H4 (cell line): ENCODE measurements around the gene ZNF30. TPM values are rescaled to one million over a fixed set of nuclear protein-coding genes. Genes with fewer than 3 reads are reported as not detected.
"Not testable (repeated sequence)": the region's sequence is repeated elsewhere in the genome, so short reads cannot be mapped to it uniquely, and the experiment has no call there.

ENCODE experiments used
- DNase-seq: peaks from one replicate; pipeline ENCODE4 v3.0.0-alpha.2; 2015; ENCODE audit warnings: low spot score
- total RNA-seq: library from RNA; depleted of rRNA; stranded (reverse); fragments of >200 nt; shearing (Covaris generic); gene quantifications from 2 replicates; pipeline ENCODE4 v1.2.3, GENCODE V29; 2014; rRNA removed

The ZNF30 gene
- total RNA-seq, 1 experiment from 2014 or later: 3.7 TPM

GRCh38 chr19:34985249-34986022, 58.7 kb downstream of the ZNF30 start:
- DNase-seq: no peak

- DNase-seq: no peak
These were observed 61.4 kb downstream of the ZNF30 start for GRCh38 chr19:34988119-34988518.

- no peak for DNase-seq
These were observed 62.6 kb downstream of the ZNF30 start for GRCh38 chr19:34989298-34989697.

DNA sequence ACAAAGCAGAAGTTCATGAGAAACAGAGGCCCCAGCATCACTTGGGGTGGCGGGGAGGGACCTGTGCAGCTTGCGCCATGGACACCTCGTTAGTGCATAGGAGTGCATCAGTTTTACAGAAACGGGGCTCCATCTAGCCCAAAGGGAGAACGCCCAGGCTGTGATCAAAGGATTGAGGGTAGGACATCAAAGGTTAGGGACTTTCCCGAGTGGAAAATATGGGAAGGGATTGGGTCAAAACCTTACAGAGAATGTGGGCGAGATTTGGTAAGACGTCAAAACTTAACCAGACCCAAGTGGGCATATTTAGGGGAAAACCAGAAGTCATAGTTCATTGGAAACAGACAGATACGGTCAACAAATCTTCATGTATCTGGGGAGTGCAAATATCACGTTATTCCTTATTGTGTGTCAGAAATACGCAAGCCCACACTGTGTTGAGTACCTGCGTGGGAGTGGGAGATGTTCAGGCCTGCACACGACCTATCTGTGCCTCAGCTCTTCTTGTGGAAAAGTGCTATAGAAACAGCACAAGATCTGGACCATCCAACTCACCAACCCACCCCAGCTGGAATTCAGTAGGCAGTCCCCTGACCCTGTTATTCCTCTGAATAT, 64.0 kb downstream of the ZNF30 start:
- DNase-seq: no peak

DNA sequence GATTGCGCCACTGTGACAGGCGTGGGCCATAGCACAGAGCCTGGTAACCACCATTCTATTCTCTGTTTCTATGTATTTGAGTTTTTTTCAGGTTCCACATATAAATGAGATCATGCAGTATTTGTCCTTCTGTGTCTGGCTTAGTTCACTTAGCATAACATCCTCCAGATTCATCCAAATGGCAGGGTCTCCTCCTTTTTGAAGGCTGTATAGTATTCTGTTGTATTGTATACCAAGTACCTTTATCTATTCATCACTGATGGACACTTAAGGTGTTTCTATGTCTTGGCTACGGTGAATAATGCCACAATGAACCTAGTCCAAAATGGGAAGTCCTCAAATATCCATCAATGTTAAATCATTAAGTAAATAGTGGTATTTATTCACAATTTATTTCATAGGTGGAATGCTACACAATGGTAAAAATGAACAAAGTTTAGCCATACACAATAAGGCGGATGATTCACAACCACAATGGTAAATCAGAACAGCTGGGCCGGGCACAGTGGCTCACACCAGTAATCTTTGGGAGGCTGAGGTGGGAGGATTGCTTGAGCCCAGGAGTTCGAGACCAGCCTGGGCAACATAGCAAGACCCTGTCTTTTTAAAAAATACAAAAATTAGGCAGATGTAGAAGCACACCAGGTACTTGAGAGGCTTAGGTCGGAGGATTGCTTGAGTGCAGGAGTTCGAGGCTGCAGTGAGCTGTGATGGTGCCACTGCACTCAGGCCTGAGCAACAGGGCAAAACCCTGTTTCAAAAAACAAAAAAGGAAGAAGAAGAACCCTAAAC, 65.0 kb downstream of the ZNF30 start:
- DNase-seq: no peak

DNA sequence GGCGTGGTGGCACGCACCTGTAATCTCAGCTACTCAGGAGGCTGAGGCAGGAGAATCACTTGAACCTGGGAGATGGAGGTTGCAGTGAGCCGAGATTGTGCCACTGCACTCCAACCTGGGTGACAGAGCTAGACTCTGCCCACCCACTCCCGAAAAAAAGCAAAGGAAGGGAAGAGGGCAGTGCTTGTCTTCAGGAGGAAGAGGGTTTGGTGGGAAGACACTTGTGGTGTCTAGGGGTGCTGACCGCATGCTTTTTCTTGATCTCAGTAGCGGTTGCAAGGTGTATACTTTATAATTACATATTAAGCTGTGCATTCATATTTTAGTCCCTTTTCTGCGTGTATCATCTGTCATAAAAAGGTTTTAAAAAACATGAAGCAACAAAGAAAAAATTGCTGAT, 65.9 kb downstream of the ZNF30 start:
- not testable (repeated sequence) for DNase-seq

- DNase-seq: no peak
These were observed 67.6 kb downstream of the ZNF30 start for GRCh38 chr19:34994286-34994642.

Other genes starting within 250 kb of the ZNF30 start
- 0.35 TPM in 1 of 2 replicates, not detected in the other for gene SCGB2B2, start 249.7 kb upstream of the ZNF30 start, total RNA-seq
- gene ZNF302, start 249.2 kb upstream of the ZNF30 start, total RNA-seq: 15.7 and 27.7 TPM in 2 replicates
- 13.0 and 20.3 TPM in 2 replicates for gene ZNF181, start 192.7 kb upstream of the ZNF30 start, total RNA-seq
- gene ZNF599, start 153.7 kb upstream of the ZNF30 start, total RNA-seq: 10.8 and 22.7 TPM in 2 replicates
- gene ZNF792, start 37.3 kb downstream of the ZNF30 start, total RNA-seq: 6.3 and 7.6 TPM in 2 replicates
- 21.3 and 22.0 TPM in 2 replicates for gene GRAMD1A, start 73.4 kb downstream of the ZNF30 start, total RNA-seq
- gene SCN1B, start 103.6 kb downstream of the ZNF30 start, total RNA-seq: 9.3 and 9.5 TPM in 2 replicates
- gene HPN, start 114.8 kb downstream of the ZNF30 start, total RNA-seq: not detected in 2 replicates
- gene FXYD3, start 188.9 kb downstream of the ZNF30 start, total RNA-seq: not detected in 2 replicates
- not detected in 2 replicates for gene LGI4, start 208.2 kb downstream of the ZNF30 start, total RNA-seq
- not detected in 2 replicates for gene FXYD1, start 211.9 kb downstream of the ZNF30 start, total RNA-seq
- gene FXYD7, start 216.4 kb downstream of the ZNF30 start, total RNA-seq: 0.14 TPM in 1 of 2 replicates, not detected in the other
- 173 and 209 TPM in 2 replicates for gene FXYD5, start 227.8 kb downstream of the ZNF30 start, total RNA-seq